ENCODE results near the gene ABCA2.

Gene ABCA2

GRCh38 chr9:136963341-136963740, 64.7 kb downstream of the ABCA2 start:
- Mint-ChIP-seq H3K27me3 (ENCODE audit: low read depth) (peaks cover 6% of the 10 kb centered on the region), H3K4me1 (peaks cover 10% of the 10 kb centered on the region), H3K27ac (peak overlapping the region in 1 of 3 experiments; percentile 73), H3K9me3 (no peaks in the 10 kb centered on the region), H3K36me3 (ENCODE audit: low read depth) (no peaks in the 10 kb centered on the region), H3K4me3 (no peak overlapping the region)
- no peak for TF ChIP-seq CTCF (IDR thresholded peaks at IDR 0.05; ENCODE audit: unreplicated experiment in 3 of 3)

- H3K9me3 Mint-ChIP-seq = no peaks in the 10 kb centered on the region
- no peak for TF ChIP-seq CTCF (IDR thresholded peaks at IDR 0.05; ENCODE audit: unreplicated experiment in 3 of 3)
- H3K27ac Mint-ChIP-seq = peak overlapping the region in 1 of 3 experiments; percentile 73
- H3K36me3 Mint-ChIP-seq (ENCODE audit: low read depth) = no peaks in the 10 kb centered on the region
- peaks cover 10% of the 10 kb centered on the region for H3K4me1 Mint-ChIP-seq
- H3K4me3 Mint-ChIP-seq = no peak overlapping the region
- H3K27me3 Mint-ChIP-seq (ENCODE audit: low read depth) = peaks cover 6% of the 10 kb centered on the region
Measured at GRCh38 chr9:136962701-136963248, 65.3 kb downstream of the ABCA2 start.

GRCh38 chr9:136962163-136962562, 65.9 kb downstream of the ABCA2 start:
- peaks cover 6% of the 10 kb centered on the region for H3K27me3 Mint-ChIP-seq (ENCODE audit: low read depth)
- H3K27ac Mint-ChIP-seq = no peak overlapping the region
- H3K4me3 Mint-ChIP-seq = no peak overlapping the region
- no peak for TF ChIP-seq CTCF (IDR thresholded peaks at IDR 0.05; ENCODE audit: unreplicated experiment in 3 of 3)
- peaks cover 10% of the 10 kb centered on the region for H3K4me1 Mint-ChIP-seq
- no peaks in the 10 kb centered on the region for H3K9me3 Mint-ChIP-seq
- no peaks in the 10 kb centered on the region for H3K36me3 Mint-ChIP-seq (ENCODE audit: low read depth)

GRCh38 chr9:136961279-136962065, 66.6 kb downstream of the ABCA2 start:
- TF ChIP-seq CTCF (IDR thresholded peaks at IDR 0.05; ENCODE audit: unreplicated experiment in 3 of 3) = no peak
- Mint-ChIP-seq H3K4me1 (peaks cover 10% of the 10 kb centered on the region), H3K27me3 (ENCODE audit: low read depth) (peaks cover 6% of the 10 kb centered on the region), H3K36me3 (ENCODE audit: low read depth) (no peaks in the 10 kb centered on the region), H3K4me3 (no peak overlapping the region), H3K9me3 (no peaks in the 10 kb centered on the region), H3K27ac (no peak overlapping the region)

GRCh38 chr9:136960938-136961275, 67.1 kb downstream of the ABCA2 start:
- H3K27ac Mint-ChIP-seq = no peak overlapping the region
- no peaks in the 10 kb centered on the region for H3K9me3 Mint-ChIP-seq
- no peak overlapping the region for H3K4me3 Mint-ChIP-seq
- peaks cover 4% of the 10 kb centered on the region for H3K27me3 Mint-ChIP-seq (ENCODE audit: low read depth)
- H3K36me3 Mint-ChIP-seq (ENCODE audit: low read depth) = no peaks in the 10 kb centered on the region
- peaks cover 8% of the 10 kb centered on the region for H3K4me1 Mint-ChIP-seq
- TF ChIP-seq CTCF (IDR thresholded peaks at IDR 0.05; ENCODE audit: unreplicated experiment in 3 of 3) = no peak

Data from nephron (organoid).